ENCODE data around the gene PRDM16. TPM values are rescaled to one million over a fixed set of nuclear protein-coding genes. Genes with fewer than 3 reads are reported as not detected.

The PRDM16 gene
- total RNA-seq, 1 experiment from 2014 or later, result 0.17 TPM

GRCh38 chr1:3460672-3461131 lies 391.7 kb downstream of the PRDM16 start:
- no peak overlapping the region for H4K91ac ChIP-seq (ENCODE audit: insufficient read length, low read depth, low read length)
- H3K4me2 ChIP-seq (ENCODE audit: insufficient read depth, insufficient read length, low read length), result no peak overlapping the region

More at GRCh38 chr1:3460672-3461131, 391.7 kb downstream of the PRDM16 start:
- H3K79me2 ChIP-seq (ENCODE audit: insufficient read depth, low read length), result no peaks in the 10 kb centered on the region; the same call in 1 of the 2 replicates
- peaks cover 14 to 31% of the 10 kb centered on the region in 2 experiments for H3K4me1 Mint-ChIP-seq
- H3K27me3 ChIP-seq (ENCODE audit: insufficient read depth, low read length), result no peaks in the 10 kb centered on the region
- H2BK20ac ChIP-seq (ENCODE audit: low read depth, low read length, poor library complexity, severe bottlenecking), result no peak overlapping the region
- H3K9ac ChIP-seq (ENCODE audit: extremely low read depth, insufficient read length, low read length), result no peak overlapping the region
- WGBS (ENCODE audit: extremely low coverage, insufficient read length, low lambda C conversion rate), result no CpG with 5 or more reads among the region's 14 CpGs
- TF ChIP-seq CTCF (conservative IDR thresholded peaks at IDR 0.05), result no peak
- H2AK5ac ChIP-seq (ENCODE audit: insufficient read length, low read length), result no peak overlapping the region
- no peak overlapping the region for H3K27ac ChIP-seq (ENCODE audit: insufficient read length, low read depth, low read length)
- H3K27me3 Mint-ChIP-seq (ENCODE audit: low read depth), result no peaks in the 10 kb centered on the region
- H2BK5ac ChIP-seq (ENCODE audit: insufficient read length, low read length), result no peak overlapping the region
- H4K20me1 ChIP-seq (ENCODE audit: control insufficient read depth, insufficient read depth, insufficient read length), result peaks cover 2% of the 10 kb centered on the region
- no peak overlapping the region for H3K14ac ChIP-seq (ENCODE audit: insufficient read depth, low read length)
- H2BK120ac ChIP-seq (ENCODE audit: low read depth, low read length, poor library complexity, severe bottlenecking), result no peak overlapping the region
- no peak overlapping the region for H4K8ac ChIP-seq (replicated peaks; ENCODE audit: insufficient read length, low read depth, low read length)
- H3K56ac ChIP-seq (ENCODE audit: insufficient read length, low read depth, low read length), result no peak overlapping the region
- peak overlapping the region in 1 of 3 experiments; percentile 79; a peak in 2 of 7 replicates for H3K27ac Mint-ChIP-seq
- no peak for DNase-seq
- H2BK15ac ChIP-seq (ENCODE audit: low read depth, low read length), result no peak overlapping the region
- no peaks in the 10 kb centered on the region for H3K4me1 ChIP-seq (ENCODE audit: insufficient read depth, low read length)
- H3K23me2 ChIP-seq (ENCODE audit: insufficient read length, low read depth, low read length, poor library complexity, severe bottlenecking), result no peaks in the 10 kb centered on the region
- H2AFZ ChIP-seq (ENCODE audit: low read length), result no peak overlapping the region
- no peak overlapping the region for H2BK12ac ChIP-seq (ENCODE audit: insufficient read length, low read depth, low read length)
- no peaks in the 10 kb centered on the region for H3K9me3 Mint-ChIP-seq
- H3K79me1 ChIP-seq (ENCODE audit: insufficient read depth, low read depth, low read length, poor library complexity, severe bottlenecking), result peaks cover 5% of the 10 kb centered on the region
- no peak overlapping the region for H4K5ac ChIP-seq (ENCODE audit: insufficient read length, low read depth, low read length)
- no peak overlapping the region for H3K4me3 Mint-ChIP-seq
- no peak overlapping the region for H3K18ac ChIP-seq (ENCODE audit: insufficient read length, low read depth, low read length)
- no peak overlapping the region for H3K23ac ChIP-seq (ENCODE audit: insufficient read length, low read depth, low read length)
- H3T11ph ChIP-seq (ENCODE audit: low read length), result no peak overlapping the region
- no peak overlapping the region for H3K4ac ChIP-seq (ENCODE audit: low read depth, low read length)
- no peaks in the 10 kb centered on the region for H3K9me3 ChIP-seq (ENCODE audit: control insufficient read depth, low read depth, low read length)
- H3K36me3 Mint-ChIP-seq (ENCODE audit: insufficient read depth in 1 of 3, low read depth in 3 of 3), result peaks cover 0 to 23% (median 20%) of the 10 kb centered on the region in 3 experiments; a peak in 4 of 7 replicates

Measured in H9 (cell line).